Aorta (tissue), 5 donors: ENCODE results near the gene SFN. TPM values are rescaled to one million over a fixed set of nuclear protein-coding genes. Genes with fewer than 3 reads are reported as not detected.

ENCODE experiments used
- ATAC-seq: fragments of 200-7000 bp; cut with Tn5 transposase; one replicate; pipeline ENCODE4 v1.9.1; 2022; ENCODE audit warnings: moderate library complexity; ENCODE audit not compliant: low FRiP score
- DNase-seq, 2 donors: peaks; one replicate each; pipeline ENCODE4 v3.0.0-alpha.2; 2020
- H3K27ac ChIP-seq, 2 donors: one replicate each; pipeline ENCODE4 v1.5.1; 2013; ENCODE audit warnings: low read length in 2 of 2, mild to moderate bottlenecking in 2 of 2, moderate library complexity in 2 of 2, control low read depth in 1 of 2, inconsistent platforms in 1 of 2, low read depth in 1 of 2
- H3K27me3 ChIP-seq, 2 donors: one replicate each; pipeline ENCODE4 v1.6.1; 2013; ENCODE audit warnings: control low read depth in 1 of 2, low read length in 1 of 2, mild to moderate bottlenecking in 1 of 2, moderate library complexity in 1 of 2; ENCODE audit not compliant: insufficient read depth in 2 of 2, control insufficient read depth in 1 of 2
- H3K36me3 ChIP-seq, 2 donors: one replicate each; pipeline ENCODE4 v1.6.1; 2013; ENCODE audit warnings: control low read depth in 1 of 2, low read length in 1 of 2, mild to moderate bottlenecking in 1 of 2; ENCODE audit not compliant: insufficient read depth in 2 of 2, control insufficient read depth in 1 of 2
- H3K4me1 ChIP-seq, 2 donors: one replicate each; pipeline ENCODE4 v1.6.1; 2013; ENCODE audit warnings: low read length in 2 of 2, control low read depth in 1 of 2, mild to moderate bottlenecking in 1 of 2, moderate library complexity in 1 of 2; ENCODE audit not compliant: insufficient read depth in 2 of 2, control insufficient read depth in 1 of 2
- H3K4me3 ChIP-seq, 2 donors: one replicate each; pipeline ENCODE4 v1.5.1; 2013; ENCODE audit warnings: low read length in 2 of 2, control low read depth in 1 of 2, mild to moderate bottlenecking in 1 of 2
- H3K9me3 ChIP-seq: one replicate; pipeline ENCODE4 v1.6.1; 2013; ENCODE audit warnings: mild to moderate bottlenecking, low read length; ENCODE audit not compliant: control insufficient read depth
- WGBS, 2 donors: extraction: QIAGEN DNeasy Blood & Tissue Kit; methylation state at CpG; one replicate each; pipeline ENCODE4 v1.1.7; 2013; 5-methylcytosine and 5-hydroxymethylcytosine counted together
- intact Hi-C, 2 donors: fragments of 100-400 bp; cut with DNase I; formaldehyde crosslinking; loops; one replicate each; pipeline versions ENCODE4 v1.14.2 to v1.15.0; 2022
- polyA plus RNA-seq, 2 donors: library from polyadenylated mRNA; stranded (reverse); fragments of 200-250 nt; gene quantifications; one replicate each; pipeline ENCODE4 v1.2.3, GENCODE V29; 2013
- total RNA-seq, 2 donors: library from RNA; stranded (reverse); fragmentation: NEBNext Ultra II Directional; extraction: Animal tissue kit (Norgen Biotek cat#: 25700); gene quantifications; one replicate each; pipeline ENCODE4 v1.2.1, GENCODE V29; 2021
- donor health status: healthy with polysubstance abuse.
- donor health status: Bipolar disorder and iron deficiency.
- donor health status: DM: no; HTN: no; CAD: no.
- donor health status: DM: no; HTN: no; CAD: no.
- donor health status: DM: yes; HTN: yes; CAD: no.

Gene SFN
- total and polyA plus RNA-seq, 4 donors = 3.3 to 18.3 (median 5.7) TPM

GRCh38 chr1:26912147-26912490, 49.2 kb downstream of the SFN start:
- ATAC-seq = no peak
- Histone ChIP-seq H3K4me1 (no peaks in the 10 kb centered on the region), H3K27me3 (no peaks in the 10 kb centered on the region), H3K36me3 (no peaks in the 10 kb centered on the region), H3K4me3 (no peak overlapping the region), H3K27ac (no peak overlapping the region), H3K9me3 (no peaks in the 10 kb centered on the region)
- intact Hi-C loops = no loop called here
- 42 to 66% methylated on average over 2 of the region's 2 CpGs for WGBS, 2 donors
- no peak for DNase-seq

GRCh38 chr1:26913389-26913753, 50.4 kb downstream of the SFN start:
- no peaks in the 10 kb centered on the region for H3K27me3 ChIP-seq
- H3K9me3 ChIP-seq = no peaks in the 10 kb centered on the region
- H3K36me3 ChIP-seq = no peaks in the 10 kb centered on the region
- no peaks in the 10 kb centered on the region for H3K4me1 ChIP-seq
- 76 to 77% methylated on average over 5 of the region's 5 CpGs for WGBS, 2 donors
- DNase-seq (no peak), ATAC-seq (no peak)
- intact Hi-C loops = no loop called here
- no peak overlapping the region for H3K27ac ChIP-seq
- H3K4me3 ChIP-seq = no peak overlapping the region

Other genes starting within 250 kb of the SFN start
- 10 to 100 TPM; 55.9 to 72.3 TPM for gene ARID1A, start 167.1 kb upstream of the SFN start, total RNA-seq
- 10 to 100 TPM in 1 of 2 donors, 1 to 10 TPM in 1; 6.5 to 13.7 TPM for gene ARID1A, start 167.1 kb upstream of the SFN start, polyA plus RNA-seq
- 10 to 100 TPM in 1 of 2 donors, 1 to 10 TPM in 1; 6.8 to 10.3 TPM for gene PIGV, start 75.2 kb upstream of the SFN start, total RNA-seq
- gene PIGV, start 75.2 kb upstream of the SFN start, polyA plus RNA-seq = 10 to 100 TPM in 1 of 2 donors, 1 to 10 TPM in 1; 6.9 to 10.9 TPM
- gene ZDHHC18, start 36.5 kb upstream of the SFN start, total RNA-seq = 10 to 100 TPM; 18.0 to 21.4 TPM
- 1 to 10 TPM; 8.0 to 8.2 TPM for gene ZDHHC18, start 36.5 kb upstream of the SFN start, polyA plus RNA-seq
- 10 to 100 TPM; 17.7 to 19.6 TPM for gene GPN2, start 27.1 kb downstream of the SFN start, total RNA-seq
- 10 to 100 TPM; 12.1 to 20.7 TPM for gene GPN2, start 27.1 kb downstream of the SFN start, polyA plus RNA-seq
- 10 to 100 TPM in 1 of 2 donors, 1 to 10 TPM in 1; 9.7 to 12.7 TPM for gene GPATCH3, start 37.3 kb downstream of the SFN start, total RNA-seq
- 10 to 100 TPM in 1 of 2 donors, 1 to 10 TPM in 1; 7.5 to 16.4 TPM for gene GPATCH3, start 37.3 kb downstream of the SFN start, polyA plus RNA-seq
- not detected for gene NR0B2, start 50.8 kb downstream of the SFN start, total RNA-seq
- 10 to 100 TPM in 1 of 2 donors, not detected in 1; 28.0 TPM for gene NR0B2, start 50.8 kb downstream of the SFN start, polyA plus RNA-seq
- gene NUDC, start 58.6 kb downstream of the SFN start, total RNA-seq = 10 to 100 TPM; 44.9 to 49.9 TPM
- gene NUDC, start 58.6 kb downstream of the SFN start, polyA plus RNA-seq = 10 to 100 TPM; 62.7 to 79.8 TPM
- gene KDF1, start 97.3 kb downstream of the SFN start, total RNA-seq = not detected
- 1 to 10 TPM in 1 of 2 donors, under 1 TPM in 1; 0.23 to 1.6 TPM for gene KDF1, start 97.3 kb downstream of the SFN start, polyA plus RNA-seq
- 10 to 100 TPM; 15.0 to 16.3 TPM for gene TRNP1, start 130.5 kb downstream of the SFN start, total RNA-seq
- gene TRNP1, start 130.5 kb downstream of the SFN start, polyA plus RNA-seq = 10 to 100 TPM; 15.2 to 30.8 TPM
- 10 to 100 TPM; 20.6 to 73.9 TPM for gene TENT5B, start 149.7 kb downstream of the SFN start, total RNA-seq
- 10 to 100 TPM; 10.4 to 23.7 TPM for gene TENT5B, start 149.7 kb downstream of the SFN start, polyA plus RNA-seq